Measurements from ENCODE around the gene THBS2.

The THBS2 gene

GRCh38 chr6:169166896-169167580 is 86.6 kb downstream of the THBS2 start:
- DNase-seq (ENCODE audit: low read depth, low spot score) = no peak

Measured in activated CD4-positive, CD25-positive, alpha-beta regulatory T cell treated with anti-CD3 and anti-CD28 coated beads, Interleukin-2, amount 50 U/mL, for 16 hours (primary cell).